ENCODE data around the gene ERN1. TPM values are rescaled to one million over a fixed set of nuclear protein-coding genes. Genes with fewer than 3 reads are reported as not detected.
"Not testable (repeated sequence)": the region's sequence is repeated elsewhere in the genome, so short reads cannot be mapped to it uniquely, and the experiment has no call there.

Gene ERN1
- total and polyA plus RNA-seq, 4 donors: 4.0 to 6.9 (median 5.9) TPM

DNA sequence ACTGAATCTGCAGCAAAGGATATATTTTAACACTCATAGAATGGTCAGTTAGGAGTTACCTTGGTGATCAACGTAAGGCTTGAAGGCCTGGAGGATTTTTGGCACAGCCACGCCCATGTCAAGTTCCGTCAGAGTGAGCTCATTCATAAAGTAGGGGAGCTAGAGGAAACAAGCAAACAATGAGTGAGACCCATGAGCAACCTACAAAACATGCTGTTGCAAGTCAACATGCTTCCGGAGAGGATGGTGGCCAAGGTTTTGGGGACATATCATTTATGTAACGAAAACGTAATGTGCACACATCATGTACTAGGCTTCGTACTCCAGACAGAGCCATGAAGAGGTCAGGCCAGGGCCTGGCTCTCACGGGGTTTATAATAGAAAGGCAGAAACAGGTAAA, 41.1 kb upstream of the ERN1 start:
- no peaks in the 10 kb centered on the region for H3K4me1 ChIP-seq (ENCODE audit: control insufficient read depth, insufficient read depth, low read length)
- H3K36me3 ChIP-seq (ENCODE audit: control insufficient read depth, insufficient read depth, low read length): peaks cover 26% of the 10 kb centered on the region
- H3K27ac ChIP-seq (ENCODE audit: low read depth, low read length): no peak overlapping the region
- no peaks in the 10 kb centered on the region for H3K27me3 ChIP-seq (ENCODE audit: control insufficient read depth, insufficient read depth, low read length)
- no peak overlapping the region for H3K4me3 ChIP-seq (ENCODE audit: low read depth, low read length)
- H3K9me3 ChIP-seq (ENCODE audit: control insufficient read depth, insufficient read depth, low read length): no peaks in the 10 kb centered on the region
- no peak for DNase-seq (ENCODE audit: low read depth in 4 of 6, low spot score in 6 of 6)
- WGBS (ENCODE audit: insufficient coverage): 97% methylated on average over 6 of the region's 8 CpGs

DNA sequence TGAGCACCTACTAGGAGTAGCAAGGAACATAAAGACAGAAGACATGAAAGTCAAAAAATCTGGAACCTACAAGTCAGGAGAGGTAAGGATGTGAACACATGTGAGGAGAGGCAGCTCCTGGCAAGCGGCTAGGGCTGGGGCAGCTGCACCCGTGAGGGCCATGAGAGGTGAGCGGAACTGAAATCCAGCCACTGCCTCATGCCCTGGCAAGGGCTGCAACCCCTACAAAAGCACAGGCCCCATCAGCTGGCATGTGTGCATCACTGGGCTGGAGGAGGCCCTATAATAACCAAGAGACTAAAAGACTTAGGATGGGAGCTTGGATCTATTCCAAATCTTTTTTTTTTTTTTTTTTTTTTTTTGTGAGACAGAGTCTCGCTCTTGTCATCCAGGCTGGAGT, 40.3 kb upstream of the ERN1 start:
- peaks cover 24% of the 10 kb centered on the region for H3K36me3 ChIP-seq (ENCODE audit: control insufficient read depth, insufficient read depth, low read length)
- no peak for DNase-seq (ENCODE audit: low read depth in 4 of 6, low spot score in 6 of 6)
- no peaks in the 10 kb centered on the region for H3K4me1 ChIP-seq (ENCODE audit: control insufficient read depth, insufficient read depth, low read length)
- 80% methylated on average over 2 of the region's 4 CpGs for WGBS (ENCODE audit: insufficient coverage)
- no peak overlapping the region for H3K4me3 ChIP-seq (ENCODE audit: low read depth, low read length)
- H3K9me3 ChIP-seq (ENCODE audit: control insufficient read depth, insufficient read depth, low read length): no peaks in the 10 kb centered on the region
- H3K27me3 ChIP-seq (ENCODE audit: control insufficient read depth, insufficient read depth, low read length): no peaks in the 10 kb centered on the region
- H3K27ac ChIP-seq (ENCODE audit: low read depth, low read length): no peak overlapping the region

GRCh38 chr17:64167666-64168065, 37.7 kb upstream of the ERN1 start:
- not testable (repeated sequence) for H3K27ac ChIP-seq (ENCODE audit: low read depth, low read length); H3K27me3 ChIP-seq (ENCODE audit: control insufficient read depth, insufficient read depth, low read length); H3K4me1 ChIP-seq (ENCODE audit: control insufficient read depth, insufficient read depth, low read length); H3K9me3 ChIP-seq (ENCODE audit: control insufficient read depth, insufficient read depth, low read length); H3K4me3 ChIP-seq (ENCODE audit: low read depth, low read length); DNase-seq (ENCODE audit: low read depth in 4 of 6, low spot score in 6 of 6)
- WGBS (ENCODE audit: insufficient coverage): 100% methylated on average over 2 of the region's 3 CpGs
- peaks cover 21% of the 10 kb centered on the region for H3K36me3 ChIP-seq (ENCODE audit: control insufficient read depth, insufficient read depth, low read length)

GRCh38 chr17:64166876-64167275, 36.9 kb upstream of the ERN1 start:
- Histone ChIP-seq H3K36me3 (ENCODE audit: control insufficient read depth, insufficient read depth, low read length) (peaks cover 21% of the 10 kb centered on the region), H3K4me3 (ENCODE audit: low read depth, low read length) (no peak overlapping the region), H3K4me1 (ENCODE audit: control insufficient read depth, insufficient read depth, low read length) (no peaks in the 10 kb centered on the region), H3K9me3 (ENCODE audit: control insufficient read depth, insufficient read depth, low read length) (no peaks in the 10 kb centered on the region), H3K27me3 (ENCODE audit: control insufficient read depth, insufficient read depth, low read length) (no peaks in the 10 kb centered on the region), H3K27ac (ENCODE audit: low read depth, low read length) (no peak overlapping the region)
- no peak for DNase-seq (ENCODE audit: low read depth in 4 of 6, low spot score in 6 of 6)
- WGBS (ENCODE audit: insufficient coverage): no CpG with 5 or more reads among the region's 3 CpGs

GRCh38 chr17:64165347-64165746, 35.4 kb upstream of the ERN1 start:
- Histone ChIP-seq H3K4me3 (ENCODE audit: low read depth, low read length) (no peak overlapping the region), H3K27me3 (ENCODE audit: control insufficient read depth, insufficient read depth, low read length) (no peaks in the 10 kb centered on the region), H3K4me1 (ENCODE audit: control insufficient read depth, insufficient read depth, low read length) (no peaks in the 10 kb centered on the region), H3K36me3 (ENCODE audit: control insufficient read depth, insufficient read depth, low read length) (peaks cover 9% of the 10 kb centered on the region), H3K9me3 (ENCODE audit: control insufficient read depth, insufficient read depth, low read length) (no peaks in the 10 kb centered on the region), H3K27ac (ENCODE audit: low read depth, low read length) (no peak overlapping the region)
- no peak for DNase-seq (ENCODE audit: low read depth in 4 of 6, low spot score in 6 of 6)
- 90% methylated on average over 4 of the region's 4 CpGs for WGBS (ENCODE audit: insufficient coverage)

GRCh38 chr17:64164596-64165285, 34.8 kb upstream of the ERN1 start:
- DNase-seq (ENCODE audit: low read depth in 4 of 6, low spot score in 6 of 6): no peak
- Histone ChIP-seq H3K27me3 (ENCODE audit: control insufficient read depth, insufficient read depth, low read length) (no peaks in the 10 kb centered on the region), H3K36me3 (ENCODE audit: control insufficient read depth, insufficient read depth, low read length) (peaks cover 5% of the 10 kb centered on the region), H3K27ac (ENCODE audit: low read depth, low read length) (no peak overlapping the region), H3K4me3 (ENCODE audit: low read depth, low read length) (no peak overlapping the region), H3K9me3 (ENCODE audit: control insufficient read depth, insufficient read depth, low read length) (no peaks in the 10 kb centered on the region), H3K4me1 (ENCODE audit: control insufficient read depth, insufficient read depth, low read length) (no peaks in the 10 kb centered on the region)
- WGBS (ENCODE audit: insufficient coverage): 100% methylated on average over 1 of the region's 6 CpGs

- Histone ChIP-seq H3K4me1 (ENCODE audit: control insufficient read depth, insufficient read depth, low read length) (no peaks in the 10 kb centered on the region), H3K9me3 (ENCODE audit: control insufficient read depth, insufficient read depth, low read length) (no peaks in the 10 kb centered on the region), H3K36me3 (ENCODE audit: control insufficient read depth, insufficient read depth, low read length) (peaks cover 7% of the 10 kb centered on the region), H3K27me3 (ENCODE audit: control insufficient read depth, insufficient read depth, low read length) (no peaks in the 10 kb centered on the region), H3K27ac (ENCODE audit: low read depth, low read length) (no peak overlapping the region), H3K4me3 (ENCODE audit: low read depth, low read length) (no peak overlapping the region)
- no peak for DNase-seq (ENCODE audit: low read depth in 4 of 6, low spot score in 6 of 6)
- 97% methylated on average over 4 of the region's 6 CpGs for WGBS (ENCODE audit: insufficient coverage)
Observed at GRCh38 chr17:64163468-64163867, 33.5 kb upstream of the ERN1 start.

DNA sequence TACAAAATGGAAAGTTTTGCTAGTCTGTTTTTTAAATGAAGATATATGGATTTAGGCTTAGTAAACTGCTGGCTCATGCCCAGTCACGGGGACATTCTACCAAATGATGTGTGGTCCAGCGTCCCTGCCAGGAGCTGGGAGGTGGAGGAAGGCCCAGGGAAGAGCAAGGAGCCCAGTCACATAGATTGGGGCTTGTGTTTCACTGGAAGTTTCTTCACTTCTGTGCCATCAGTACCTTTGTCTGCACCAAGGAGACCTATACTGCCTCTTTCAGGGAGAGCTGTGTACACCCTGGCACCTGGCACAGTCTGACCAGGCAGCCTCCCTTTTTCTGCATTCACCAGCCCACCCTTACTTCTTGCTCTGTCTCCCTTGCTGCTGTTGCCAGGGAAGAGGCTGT, 32.6 kb upstream of the ERN1 start:
- WGBS (ENCODE audit: insufficient coverage): 67% methylated on average over 2 of the region's 2 CpGs
- H3K27me3 ChIP-seq (ENCODE audit: control insufficient read depth, insufficient read depth, low read length): no peaks in the 10 kb centered on the region
- H3K9me3 ChIP-seq (ENCODE audit: control insufficient read depth, insufficient read depth, low read length): no peaks in the 10 kb centered on the region
- H3K36me3 ChIP-seq (ENCODE audit: control insufficient read depth, insufficient read depth, low read length): peaks cover 10% of the 10 kb centered on the region
- no peak overlapping the region for H3K27ac ChIP-seq (ENCODE audit: low read depth, low read length)
- no peak overlapping the region for H3K4me3 ChIP-seq (ENCODE audit: low read depth, low read length)
- no peak for DNase-seq (ENCODE audit: low read depth in 4 of 6, low spot score in 6 of 6)
- no peaks in the 10 kb centered on the region for H3K4me1 ChIP-seq (ENCODE audit: control insufficient read depth, insufficient read depth, low read length)

GRCh38 chr17:64161380-64162176, 31.6 kb upstream of the ERN1 start:
- Histone ChIP-seq H3K27ac (ENCODE audit: low read depth, low read length) (no peak overlapping the region), H3K9me3 (ENCODE audit: control insufficient read depth, insufficient read depth, low read length) (no peaks in the 10 kb centered on the region), H3K36me3 (ENCODE audit: control insufficient read depth, insufficient read depth, low read length) (peaks cover 10% of the 10 kb centered on the region), H3K27me3 (ENCODE audit: control insufficient read depth, insufficient read depth, low read length) (no peaks in the 10 kb centered on the region), H3K4me3 (ENCODE audit: low read depth, low read length) (no peak overlapping the region), H3K4me1 (ENCODE audit: control insufficient read depth, insufficient read depth, low read length) (peaks cover 3% of the 10 kb centered on the region)
- no peak for DNase-seq (ENCODE audit: low read depth in 4 of 6, low spot score in 6 of 6)
- 86% methylated on average over 2 of the region's 6 CpGs for WGBS (ENCODE audit: insufficient coverage)

GRCh38 chr17:64160378-64160777, 30.4 kb upstream of the ERN1 start:
- WGBS (ENCODE audit: insufficient coverage): 91% methylated on average over 1 of the region's 4 CpGs
- DNase-seq (ENCODE audit: low read depth in 4 of 6, low spot score in 6 of 6): no peak
- peaks cover 14% of the 10 kb centered on the region for H3K4me1 ChIP-seq (ENCODE audit: control insufficient read depth, insufficient read depth, low read length)
- no peak overlapping the region for H3K4me3 ChIP-seq (ENCODE audit: low read depth, low read length)
- H3K36me3 ChIP-seq (ENCODE audit: control insufficient read depth, insufficient read depth, low read length): peaks cover 5% of the 10 kb centered on the region
- H3K27ac ChIP-seq (ENCODE audit: low read depth, low read length): no peak overlapping the region
- no peaks in the 10 kb centered on the region for H3K9me3 ChIP-seq (ENCODE audit: control insufficient read depth, insufficient read depth, low read length)
- H3K27me3 ChIP-seq (ENCODE audit: control insufficient read depth, insufficient read depth, low read length): no peaks in the 10 kb centered on the region
